HG03442 (cell line): ENCODE results near the gene CATSPERB.
"Not testable (repeated sequence)": the region's sequence is repeated elsewhere in the genome, so short reads cannot be mapped to it uniquely, and the experiment has no call there.

Experiments
- ATAC-seq: cut with Tn5 transposase; IDR thresholded peaks from one replicate; pipeline ENCODE4 v1.9.1; 2021; ENCODE audit warnings: mild to moderate bottlenecking, moderate library complexity; ENCODE audit not compliant: unreplicated experiment

The CATSPERB gene

DNA sequence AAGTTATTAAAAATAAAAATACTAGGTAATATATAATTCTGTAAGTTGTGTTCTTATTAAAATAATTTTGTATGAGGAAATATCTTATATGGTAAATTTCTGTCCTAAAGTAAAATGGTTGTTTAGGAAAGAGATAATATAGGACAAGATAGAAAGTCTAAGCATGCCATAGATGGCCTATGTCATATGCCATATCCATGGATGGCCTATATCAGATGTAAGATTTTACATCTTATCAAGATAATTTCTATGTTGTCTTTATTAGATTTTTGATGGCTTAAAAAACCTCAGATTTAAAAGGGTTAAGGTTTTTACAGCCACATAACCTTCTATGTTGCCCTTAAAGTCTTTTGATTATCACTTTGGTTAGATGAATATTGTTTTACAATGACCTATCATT, 52.6 kb downstream of the CATSPERB start:
- no peak for ATAC-seq

DNA sequence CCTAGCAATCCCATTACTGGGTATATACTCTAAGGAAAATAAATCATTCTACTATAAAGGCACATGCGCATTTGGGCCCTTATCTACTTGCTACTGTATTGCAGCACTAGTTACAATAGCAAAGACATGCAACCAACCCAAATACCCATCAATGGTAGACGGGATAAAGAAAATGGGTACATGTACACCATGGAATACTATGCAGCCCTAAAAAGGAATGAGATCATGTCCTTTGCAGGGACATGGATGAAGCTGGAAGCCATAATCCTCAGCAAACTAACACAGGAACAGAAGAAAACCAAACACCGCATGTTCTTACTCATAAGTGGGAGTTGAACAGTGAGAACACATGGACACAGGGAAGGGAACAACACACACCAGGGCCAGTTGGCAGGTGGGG, 54.2 kb downstream of the CATSPERB start:
- not testable (repeated sequence) for ATAC-seq

DNA sequence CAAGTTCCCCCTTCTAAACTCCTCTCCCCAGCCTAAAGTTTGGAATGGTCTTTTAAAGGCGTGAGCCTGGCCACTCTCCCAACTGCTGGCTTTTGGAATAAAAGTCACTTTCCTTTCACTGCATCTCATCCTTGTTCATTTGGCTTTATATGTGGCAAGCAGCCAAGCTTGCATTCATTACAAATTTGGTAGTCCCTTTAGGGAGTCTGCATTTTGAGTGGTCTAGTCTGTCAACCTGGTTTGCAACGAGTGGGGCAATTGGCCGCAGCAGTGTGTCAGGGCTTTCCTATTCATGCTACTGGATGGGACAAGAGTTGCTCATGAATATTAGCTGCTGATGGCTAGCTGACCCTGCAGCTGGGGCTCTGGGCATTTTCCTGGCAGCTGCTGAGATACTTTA, 57.0 kb downstream of the CATSPERB start:
- ATAC-seq, result no peak

DNA sequence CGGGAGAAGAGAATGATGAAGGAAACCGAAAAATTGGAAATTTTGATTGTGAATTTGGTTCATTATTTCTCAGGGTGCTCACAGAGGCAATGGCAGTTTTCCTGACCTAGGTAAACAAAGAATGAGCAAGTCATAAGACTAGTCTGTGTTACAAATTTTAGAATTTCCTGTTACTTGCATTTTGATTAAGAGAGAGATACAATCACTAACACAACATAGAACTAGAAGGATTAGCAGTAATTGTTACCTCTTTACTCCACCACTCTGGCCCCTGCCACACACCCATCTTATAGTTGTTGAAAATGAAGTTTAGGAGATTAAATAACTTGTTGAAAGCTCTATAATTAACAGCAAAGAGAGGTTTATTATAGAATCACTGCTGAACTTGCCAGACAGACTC, 62.0 kb downstream of the CATSPERB start:
- ATAC-seq, result no peak

DNA sequence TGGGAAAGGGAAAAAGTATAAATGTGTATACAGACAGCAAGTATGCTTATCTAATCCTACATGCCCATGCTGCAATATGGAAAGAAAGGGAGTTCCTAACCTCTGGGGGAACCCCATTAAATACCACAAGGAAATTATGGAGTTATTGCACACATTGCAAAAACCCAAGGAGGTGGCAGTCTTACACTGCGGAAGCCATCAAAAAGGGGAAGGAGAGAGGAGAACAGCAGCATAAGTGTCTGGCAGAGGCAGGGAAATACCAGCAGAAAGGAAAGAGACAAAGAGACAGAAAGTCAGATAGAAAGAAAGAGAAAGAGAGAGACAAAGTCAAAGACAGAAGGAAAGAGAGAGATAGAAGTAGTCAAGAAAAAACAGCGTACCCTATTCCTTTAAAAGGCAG, 64.8 kb downstream of the CATSPERB start:
- ATAC-seq, result not testable (repeated sequence)

DNA sequence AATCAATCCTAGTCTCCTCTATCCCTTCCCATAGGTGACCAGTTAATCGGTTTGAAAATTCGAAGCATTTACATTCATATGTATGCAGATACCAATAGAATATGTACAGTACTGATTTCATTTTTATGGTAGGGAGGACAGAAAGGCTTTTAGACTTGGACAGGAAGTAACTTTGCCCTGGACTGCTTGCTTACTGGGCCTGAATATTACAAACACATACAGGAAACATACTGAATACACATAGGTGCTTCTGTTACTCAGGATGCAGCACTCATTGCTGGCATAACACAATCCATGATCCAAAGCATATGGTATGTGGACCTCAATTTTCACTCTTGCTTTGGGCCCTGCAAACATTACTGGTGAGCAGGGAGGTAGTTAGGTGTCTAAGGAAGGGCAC, 71.1 kb downstream of the CATSPERB start:
- ATAC-seq, result no peak

DNA sequence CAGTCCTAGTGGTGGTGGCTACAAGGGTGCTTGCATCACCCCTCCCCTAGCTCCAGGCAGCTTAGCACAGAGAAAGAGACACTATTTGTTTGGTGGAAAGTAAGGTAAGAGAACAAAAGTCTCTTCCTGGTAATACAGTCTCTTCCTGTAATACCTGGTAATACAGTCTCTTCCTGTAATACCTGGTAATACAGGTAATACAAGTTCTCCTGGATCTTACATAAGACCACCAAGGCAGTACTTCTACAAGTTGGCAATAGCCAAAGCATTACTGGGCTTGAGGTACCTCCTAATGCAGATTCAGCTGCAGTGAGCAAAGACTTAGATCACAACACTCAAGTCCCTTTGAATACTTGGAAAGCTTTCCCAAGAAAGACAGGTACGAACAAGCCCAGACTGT, 77.0 kb downstream of the CATSPERB start:
- ATAC-seq, result no peak

DNA sequence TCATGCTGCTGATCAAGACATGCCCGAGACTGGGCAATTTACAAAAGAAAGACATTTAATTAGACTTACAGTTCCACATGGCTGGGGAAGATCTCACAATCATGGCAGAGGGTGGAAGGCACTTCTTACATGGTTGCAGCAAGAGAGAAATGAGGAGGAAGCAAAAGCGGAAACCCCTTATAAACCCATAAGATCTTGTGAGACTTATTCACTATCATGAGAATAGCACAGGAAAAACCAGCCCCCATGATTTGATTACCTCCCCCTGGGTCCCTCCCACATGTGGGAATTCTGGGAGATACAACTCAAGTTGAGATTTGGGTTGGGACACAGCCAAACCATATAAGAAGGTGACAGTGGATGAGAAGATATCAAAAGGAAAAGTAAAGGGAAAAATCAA, 78.4 kb downstream of the CATSPERB start:
- no peak for ATAC-seq

DNA sequence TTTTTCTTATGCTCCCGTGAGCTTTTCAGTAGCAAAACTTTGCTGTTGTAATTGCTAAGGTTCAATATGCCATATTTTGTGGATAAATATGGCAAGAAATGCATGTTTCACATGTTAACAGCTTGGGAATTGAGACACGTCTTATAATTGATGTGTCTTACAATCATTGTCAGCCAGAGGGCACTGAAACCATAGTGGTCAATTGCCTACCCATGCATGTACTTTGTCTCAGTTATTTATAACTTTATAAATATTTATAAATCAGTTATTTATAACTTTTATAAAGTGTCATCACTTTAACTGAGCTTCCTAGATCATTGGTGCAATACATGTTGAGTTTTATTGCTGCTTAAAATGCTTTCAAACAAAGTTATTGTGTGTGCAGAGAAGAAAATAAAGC, 82.0 kb downstream of the CATSPERB start:
- ATAC-seq, result no peak

DNA sequence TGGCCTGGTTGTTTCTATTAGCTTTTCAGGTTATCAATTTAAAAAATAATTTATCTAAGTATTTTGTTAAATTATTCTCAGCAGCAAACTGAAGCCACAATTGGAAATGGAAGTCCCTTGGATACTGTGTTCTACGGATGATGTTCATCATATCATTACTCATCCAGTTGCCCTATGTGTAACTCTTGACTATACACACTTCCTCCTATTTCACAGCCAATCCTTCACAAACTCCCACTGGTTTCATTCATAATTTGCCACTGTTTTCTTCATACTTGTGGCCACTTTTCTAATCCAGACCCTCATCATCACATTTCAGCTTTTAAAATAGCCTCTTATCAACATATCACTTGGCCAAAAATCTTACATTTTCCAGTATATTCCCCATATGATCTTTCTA, 84.0 kb downstream of the CATSPERB start:
- ATAC-seq, result no peak

DNA sequence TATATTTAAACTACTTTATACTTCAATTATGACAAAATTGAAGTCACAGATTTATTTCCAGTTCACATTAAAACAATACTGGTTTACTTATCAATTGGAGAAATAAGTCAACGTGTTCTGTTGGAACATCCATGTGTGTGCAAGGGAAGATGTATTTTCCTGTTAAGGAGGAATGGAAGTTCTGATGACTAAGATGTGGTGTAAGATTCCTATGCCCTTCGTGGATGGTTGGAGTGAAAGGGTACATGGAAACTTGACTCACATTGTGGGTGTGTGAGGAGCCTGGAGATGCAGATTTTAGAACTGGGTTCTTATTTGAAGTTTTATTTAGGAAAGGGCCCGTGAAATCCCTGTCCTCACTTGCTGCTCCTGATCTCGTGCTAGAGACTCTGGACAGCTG, 95.3 kb downstream of the CATSPERB start:
- ATAC-seq, result no peak

DNA sequence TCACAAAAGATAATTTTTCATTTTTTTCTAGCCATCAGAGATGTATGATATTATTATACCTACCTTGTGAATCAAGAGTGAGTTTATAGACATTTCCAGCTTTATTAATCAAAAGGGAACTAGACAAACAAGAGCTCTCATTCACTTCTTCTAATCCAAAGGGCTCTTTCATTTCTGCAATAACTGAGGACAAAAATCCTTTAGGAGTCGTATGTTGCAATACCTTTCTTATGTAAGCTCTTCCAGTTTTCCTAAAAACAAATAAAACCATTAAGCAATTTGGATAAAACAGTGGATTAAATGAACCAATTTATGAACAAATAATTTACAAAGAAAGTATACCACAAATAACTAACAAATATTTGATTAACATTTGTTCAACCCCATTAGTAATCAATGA, 107.1 kb downstream of the CATSPERB start:
- ATAC-seq, result no peak

DNA sequence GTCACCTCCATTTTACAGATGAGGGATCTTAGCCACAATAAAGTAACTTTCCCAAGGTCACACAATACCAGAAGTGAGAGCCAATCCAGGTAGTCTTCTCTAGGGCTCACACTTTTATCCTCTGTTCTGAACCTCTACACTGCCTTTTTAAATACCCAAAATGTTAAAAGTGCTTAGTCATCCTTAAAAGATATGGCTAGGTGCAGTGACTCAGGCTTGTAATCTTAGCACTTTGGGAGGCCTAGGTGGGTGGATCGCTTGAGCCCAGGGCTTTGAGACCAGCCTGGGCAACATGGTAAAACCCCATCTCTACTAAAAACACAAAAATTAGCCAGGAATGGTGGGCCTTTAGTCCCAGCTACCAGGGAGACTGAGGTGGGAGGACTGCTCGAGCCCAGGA, 117.7 kb downstream of the CATSPERB start:
- no peak for ATAC-seq

DNA sequence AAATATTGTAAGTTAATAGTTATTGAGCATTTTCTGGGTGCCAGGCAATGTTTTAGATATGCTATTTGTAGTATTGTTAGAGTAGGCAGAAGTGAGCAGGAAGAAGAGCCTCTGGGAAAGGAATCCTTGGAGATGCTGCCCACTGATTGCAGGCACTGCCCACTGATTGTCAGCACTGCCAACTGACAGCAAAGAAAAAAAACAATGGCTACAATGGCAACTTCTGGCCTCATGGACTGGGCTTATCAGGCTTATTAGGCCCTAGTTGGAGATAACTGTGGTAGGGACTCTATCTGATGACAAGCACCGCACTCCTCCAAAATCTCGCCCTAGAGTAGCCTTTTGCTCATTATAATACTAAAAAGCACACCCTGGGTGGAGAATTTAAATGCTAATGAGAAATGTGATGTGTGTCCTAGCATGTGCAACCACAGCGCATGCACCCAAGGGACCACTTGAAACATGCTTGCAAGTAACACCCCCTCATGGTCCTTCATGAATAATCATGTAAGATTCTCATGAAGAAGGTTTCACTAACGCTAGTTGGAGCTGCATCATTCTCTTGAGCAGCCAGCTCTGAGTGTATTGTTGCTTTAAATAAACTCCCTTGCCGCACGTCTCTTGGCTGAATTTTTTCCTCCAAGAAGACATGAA, 118.3 kb downstream of the CATSPERB start:
- ATAC-seq, result no peak

DNA sequence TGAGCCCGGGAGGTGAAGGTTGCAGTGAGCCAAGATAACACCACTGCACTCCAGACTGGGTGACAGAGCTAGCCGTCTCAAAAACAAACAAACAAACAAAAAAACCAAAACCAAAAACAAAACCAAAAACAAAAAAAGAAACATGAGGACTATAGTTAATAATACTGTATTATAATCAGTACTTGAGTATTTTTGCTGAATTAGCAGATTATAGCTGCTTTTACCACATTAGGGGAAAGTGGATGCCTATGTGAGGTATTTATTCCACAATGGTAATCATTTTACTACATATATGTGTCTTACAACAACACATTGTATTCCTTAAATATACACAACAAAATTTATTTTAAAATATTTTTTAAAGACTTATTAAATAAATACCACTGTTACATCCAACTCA, 120.4 kb downstream of the CATSPERB start:
- ATAC-seq, result no peak

DNA sequence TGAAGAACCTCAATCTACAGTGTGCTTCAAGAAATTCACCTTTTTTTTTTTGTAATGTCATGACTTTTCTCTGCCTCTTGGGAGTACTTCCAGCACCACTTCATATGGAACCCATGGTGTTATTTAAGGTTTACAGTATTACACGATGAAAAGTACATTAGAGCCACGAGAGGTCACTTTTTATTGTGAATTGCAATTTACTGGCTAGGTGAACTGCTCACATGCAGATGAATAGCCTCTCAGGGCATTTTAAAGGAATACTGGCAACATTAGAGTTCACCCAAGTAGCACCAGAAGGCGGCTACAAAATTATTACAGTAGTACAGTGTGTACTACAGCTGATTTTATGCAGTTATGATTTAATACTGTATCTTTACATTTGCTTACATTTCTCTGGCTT, 122.7 kb downstream of the CATSPERB start:
- no peak for ATAC-seq

DNA sequence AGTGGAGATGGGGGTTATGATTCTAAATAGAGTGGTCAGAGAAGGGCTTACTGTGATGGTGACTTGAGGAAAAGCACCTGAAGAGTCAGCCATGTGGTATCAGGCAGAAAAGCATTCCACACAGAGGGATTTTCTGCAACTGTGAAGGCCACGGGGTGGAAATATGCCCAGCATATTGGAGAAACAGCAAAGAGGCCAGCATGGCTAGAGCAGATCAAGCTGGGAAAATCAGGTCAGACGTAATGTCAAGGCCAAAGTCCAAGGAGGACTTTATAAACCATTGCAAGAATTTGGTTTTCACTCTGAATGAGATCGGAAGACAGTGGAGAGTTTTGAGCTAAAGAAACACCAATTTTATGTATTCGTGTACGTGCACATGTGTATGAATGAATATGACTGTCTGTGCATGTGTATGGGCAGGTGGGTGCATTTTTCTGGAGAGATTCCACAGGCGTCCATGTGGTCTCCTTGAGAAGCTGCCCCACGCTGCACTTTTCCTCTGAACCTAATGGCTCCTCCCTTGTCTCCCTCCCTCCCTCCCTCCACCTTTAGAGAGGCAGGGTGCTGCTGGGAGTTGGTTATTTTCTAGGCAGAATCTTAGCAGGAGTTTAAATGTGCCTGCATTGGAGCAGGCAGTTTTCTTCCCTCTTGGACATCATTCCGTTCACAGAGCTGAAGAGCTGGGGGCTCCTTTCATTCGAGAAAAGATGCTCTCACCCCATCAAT, 124.4 kb downstream of the CATSPERB start:
- no peak for ATAC-seq

DNA sequence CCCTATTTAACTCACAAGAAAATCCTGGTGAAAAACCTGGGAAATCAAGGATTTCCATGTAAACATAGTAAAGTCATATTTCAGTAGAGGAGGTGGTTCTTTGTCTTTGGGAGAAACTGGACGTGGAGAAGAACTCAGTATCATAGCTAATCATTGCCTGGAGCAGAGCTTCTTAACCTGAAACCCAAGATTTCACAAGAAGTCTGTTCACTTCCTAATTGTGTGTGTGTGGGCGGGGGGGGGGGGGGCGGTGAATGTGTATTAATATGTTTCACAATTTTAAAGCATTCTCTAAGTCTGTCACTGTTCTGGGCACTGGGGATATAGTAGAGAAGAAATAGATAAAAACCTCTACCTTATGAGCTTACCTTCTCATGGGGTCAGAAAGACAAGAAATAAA, 125.0 kb downstream of the CATSPERB start:
- no peak for ATAC-seq

DNA sequence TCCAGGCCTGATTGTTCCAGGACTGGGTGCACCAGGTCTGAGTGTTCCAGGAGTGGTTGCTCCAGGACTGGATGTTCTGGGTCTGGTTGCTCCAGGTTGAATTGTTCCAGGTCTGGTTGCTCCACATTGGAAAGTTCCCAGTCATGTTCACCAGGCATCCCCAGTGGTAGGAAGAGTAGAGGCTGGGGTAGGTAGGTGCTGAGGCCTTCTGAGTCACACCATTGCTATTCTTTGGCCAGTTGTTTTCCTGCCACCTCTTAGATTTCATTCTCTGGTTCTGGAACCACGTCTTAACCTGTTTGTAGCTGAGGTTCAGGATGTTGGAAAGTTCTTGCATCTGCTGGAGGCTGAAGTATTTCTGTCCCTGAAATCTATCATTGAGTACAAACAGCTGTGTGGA, 127.3 kb downstream of the CATSPERB start:
- ATAC-seq, result not testable (repeated sequence)

DNA sequence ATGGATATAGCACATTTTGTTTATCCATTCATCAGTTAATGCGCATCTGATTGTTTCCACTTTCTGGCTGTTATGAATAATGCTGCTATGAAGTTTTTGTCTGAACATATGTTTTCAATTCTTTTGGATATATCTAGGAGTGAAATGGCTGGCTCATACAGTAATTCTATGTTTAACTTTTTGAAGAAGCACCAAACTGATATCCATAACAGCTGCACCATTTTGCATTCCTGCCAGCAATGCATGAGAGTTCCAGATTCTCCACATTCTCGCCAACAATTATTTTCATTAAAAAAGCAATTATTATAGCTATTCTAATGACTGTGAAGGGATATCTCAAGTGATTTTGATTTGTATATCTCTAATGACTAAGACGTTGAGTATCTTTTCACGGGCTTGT, 131.9 kb downstream of the CATSPERB start:
- ATAC-seq, result no peak

DNA sequence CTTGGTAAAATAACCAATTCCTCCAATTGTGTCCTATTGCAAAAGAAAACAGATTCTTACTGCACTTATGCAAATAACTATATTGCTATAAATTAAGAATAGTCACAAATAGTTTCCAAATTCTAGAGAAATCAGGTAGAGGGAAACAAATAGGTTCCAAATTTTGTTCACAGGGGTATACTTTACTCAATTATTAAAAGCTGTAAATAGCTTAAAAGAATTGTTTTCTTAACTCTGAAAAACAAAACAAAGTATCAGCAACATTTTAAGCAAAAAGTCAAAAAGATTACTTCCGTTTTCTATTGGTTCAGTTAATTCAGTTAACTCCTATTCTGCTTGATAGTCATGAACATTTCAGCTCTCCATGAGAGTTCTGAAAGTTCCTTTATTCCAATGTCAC, 136.2 kb downstream of the CATSPERB start:
- no peak for ATAC-seq

DNA sequence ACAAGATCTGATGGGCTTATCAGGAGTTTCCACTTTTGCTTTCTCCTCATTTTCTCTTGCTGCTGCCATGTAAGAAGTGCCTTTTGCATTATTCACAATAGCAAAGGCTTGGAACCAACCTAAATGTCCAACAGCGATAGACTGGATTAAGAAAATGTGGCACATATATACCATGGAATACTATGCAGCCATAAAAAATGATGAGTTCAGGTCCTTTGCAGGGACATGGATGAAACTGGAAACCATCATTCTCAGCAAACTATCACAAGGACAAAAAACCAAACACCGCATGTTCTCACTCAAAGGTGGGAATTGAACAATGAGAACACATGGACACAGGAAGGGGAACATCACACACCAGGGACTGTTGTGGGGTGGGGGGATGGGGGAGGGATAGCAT, 137.9 kb downstream of the CATSPERB start:
- ATAC-seq, result not testable (repeated sequence)

DNA sequence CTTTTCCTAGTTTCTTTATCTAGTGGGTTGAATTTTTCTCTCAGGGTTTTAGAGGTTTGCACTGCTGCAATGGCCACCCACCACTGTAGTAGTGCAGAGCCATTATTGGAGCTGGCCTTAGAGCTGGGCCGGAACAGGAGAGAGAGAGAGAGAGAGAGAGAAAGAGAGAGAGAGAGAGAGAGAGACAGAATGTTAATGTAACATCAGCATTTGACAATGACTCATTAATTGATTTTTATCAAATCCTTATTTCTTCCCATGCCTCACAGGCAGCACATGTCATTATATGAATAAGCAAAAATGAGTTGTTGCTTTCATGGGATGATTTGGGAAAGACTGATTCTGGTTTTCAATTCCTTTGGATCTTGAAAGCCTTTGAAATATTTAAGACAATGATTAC, 145.5 kb downstream of the CATSPERB start:
- no peak for ATAC-seq
